Loucy (cell line): ENCODE measurements around the gene CAMKMT.

Source experiments
- H2AFZ ChIP-seq: fragments of 200-600 bp; sonication (generic); 2 replicates; pipeline ENCODE4 v1.6.0; 2016; ENCODE audit warnings: antibody characterized with exemption, mild to moderate bottlenecking, low read length, moderate library complexity
- H3F3A ChIP-seq: fragments of 200-600 bp; 2 replicates; pipeline ENCODE4 v1.6.0; 2016; ENCODE audit warnings: antibody characterized with exemption, low read depth, mild to moderate bottlenecking
- H3K27me3 ChIP-seq: fragments of 200-600 bp; sonication (generic); 2 replicates; pipeline ENCODE4 v1.6.1; 2014; ENCODE audit warnings: low read length, mild to moderate bottlenecking; ENCODE audit not compliant: insufficient read depth, poor library complexity, severe bottlenecking
- H3K36me3 ChIP-seq: fragments of 200-600 bp; sonication (generic); 2 replicates; pipeline ENCODE4 v1.6.1; 2016; ENCODE audit warnings: low read length; ENCODE audit not compliant: insufficient read depth
- H3K4me1 ChIP-seq: fragments of 200-600 bp; sonication (generic); 2 replicates; pipeline ENCODE4 v1.5.1; 2014; ENCODE audit warnings: low read length, mild to moderate bottlenecking; ENCODE audit not compliant: insufficient read depth, poor library complexity, severe bottlenecking
- H3K4me2 ChIP-seq: fragments of 200-600 bp; sonication (generic); 2 replicates; pipeline ENCODE4 v1.6.0; 2014; ENCODE audit warnings: antibody characterized with exemption, low read length, low read depth, mild to moderate bottlenecking; ENCODE audit not compliant: poor library complexity, severe bottlenecking
- H3K4me3 ChIP-seq: fragments of 200-600 bp; sonication (generic); 2 replicates; pipeline ENCODE4 v1.5.1; 2014; ENCODE audit warnings: low read length, mild to moderate bottlenecking, mixed read lengths; ENCODE audit not compliant: poor library complexity, severe bottlenecking
- H3K79me2 ChIP-seq: fragments of 200-600 bp; sonication (generic); 2 replicates; pipeline ENCODE4 v1.6.1; 2014; ENCODE audit warnings: low read length; ENCODE audit not compliant: insufficient read depth
- H3K9ac ChIP-seq: fragments of 200-600 bp; sonication (generic); 2 replicates; pipeline ENCODE4 v1.6.0; 2014; ENCODE audit warnings: mild to moderate bottlenecking, low read depth, low read length, moderate library complexity; ENCODE audit not compliant: poor library complexity, severe bottlenecking
- H3K9me2 ChIP-seq: fragments of 200-600 bp; sonication (generic); replicated peaks from 2 replicates; pipeline ENCODE4 v1.6.1; 2016; ENCODE audit warnings: low read depth, low read length, mixed read lengths
- H3K9me3 ChIP-seq: fragments of 200-600 bp; sonication (generic); 2 replicates; pipeline ENCODE4 v1.6.1; 2014; ENCODE audit warnings: mild to moderate bottlenecking, antibody characterized with exemption, low read length, low read depth; ENCODE audit not compliant: insufficient read depth
- H4K20me1 ChIP-seq: fragments of 200-600 bp; sonication (generic); 2 replicates; pipeline ENCODE4 v1.6.0; 2014; ENCODE audit warnings: antibody characterized with exemption, low read length, mild to moderate bottlenecking; ENCODE audit not compliant: insufficient read depth, poor library complexity, severe bottlenecking
- CTCF ChIP-seq: fragments of 200-600 bp; sonication (generic); conservative IDR thresholded peaks from 2 replicates; pipeline ENCODE4 v1.5.1; 2014; ENCODE audit warnings: mild to moderate bottlenecking, antibody characterized with exemption, low read length
- EZH2phosphoT487 ChIP-seq: fragments of 200-600 bp; IDR thresholded peaks from 2 replicates; pipeline ENCODE4 v1.6.1; 2018; ENCODE audit warnings: antibody characterized with exemption, mild to moderate bottlenecking, moderate library complexity, borderline replicate concordance

CAMKMT gene

GRCh38 chr2:44768438-44769236 lies 406.9 kb downstream of the CAMKMT start:
- TF ChIP-seq CTCF, result no peak
- no peak for TF ChIP-seq EZH2phosphoT487
- Histone ChIP-seq H3K9me3 (no peaks in the 10 kb centered on the region), H3K4me2 (no peak overlapping the region), H3K27me3 (no peaks in the 10 kb centered on the region), H3K36me3 (no peaks in the 10 kb centered on the region), H3K9me2 (no peaks in the 10 kb centered on the region), H2AFZ (no peak overlapping the region), H3K9ac (no peak overlapping the region), H3K79me2 (no peaks in the 10 kb centered on the region), H3K4me3 (no peak overlapping the region), H4K20me1 (no peaks in the 10 kb centered on the region), H3F3A (no peaks in the 10 kb centered on the region), H3K4me1 (no peaks in the 10 kb centered on the region)

- H3K79me2 ChIP-seq, result no peaks in the 10 kb centered on the region
- H4K20me1 ChIP-seq, result no peaks in the 10 kb centered on the region
- no peaks in the 10 kb centered on the region for H3K9me3 ChIP-seq
- no peak overlapping the region for H3K4me2 ChIP-seq
- H3K36me3 ChIP-seq, result no peaks in the 10 kb centered on the region
- H3K4me1 ChIP-seq, result no peaks in the 10 kb centered on the region
- H3K9ac ChIP-seq, result no peak overlapping the region
- no peak overlapping the region for H3K4me3 ChIP-seq
- no peaks in the 10 kb centered on the region for H3K27me3 ChIP-seq
- no peak overlapping the region for H2AFZ ChIP-seq
- no peaks in the 10 kb centered on the region for H3K9me2 ChIP-seq
- H3F3A ChIP-seq, result no peaks in the 10 kb centered on the region
- TF ChIP-seq EZH2phosphoT487, result no peak
- TF ChIP-seq CTCF, result no peak
These were observed 407.7 kb downstream of the CAMKMT start for GRCh38 chr2:44769349-44770011.

- Histone ChIP-seq H3F3A (no peaks in the 10 kb centered on the region), H3K4me1 (no peaks in the 10 kb centered on the region)
- TF ChIP-seq EZH2phosphoT487 (no peak), CTCF (peak; percentile 47)
These were observed 408.8 kb downstream of the CAMKMT start for GRCh38 chr2:44770221-44771195.

More at GRCh38 chr2:44770221-44771195, 408.8 kb downstream of the CAMKMT start:
- H3K79me2 ChIP-seq, result no peaks in the 10 kb centered on the region
- H3K36me3 ChIP-seq, result no peaks in the 10 kb centered on the region
- H4K20me1 ChIP-seq, result no peaks in the 10 kb centered on the region
- no peaks in the 10 kb centered on the region for H3K9me2 ChIP-seq
- no peak overlapping the region for H3K4me2 ChIP-seq
- no peak overlapping the region for H3K4me3 ChIP-seq
- no peaks in the 10 kb centered on the region for H3K27me3 ChIP-seq
- no peak overlapping the region for H3K9ac ChIP-seq
- H3K9me3 ChIP-seq, result no peaks in the 10 kb centered on the region
- no peak overlapping the region for H2AFZ ChIP-seq
